Left renal pelvis (tissue), 4 donors: ENCODE measurements around the gene TGM5. TPM values are rescaled to one million over a fixed set of nuclear protein-coding genes. Genes with fewer than 3 reads are reported as not detected.
"Not testable (repeated sequence)": the region's sequence is repeated elsewhere in the genome, so short reads cannot be mapped to it uniquely, and the experiment has no call there.

Experiments
- DNase-seq, 4 donors: peaks; one replicate each; pipeline ENCODE4 v3.0.0-alpha.2; 2013; ENCODE audit warnings: low read depth in 4 of 4, low spot score in 3 of 4
- polyA plus RNA-seq, 4 donors: library from polyadenylated mRNA; unstranded; fragments of 120-200 nt; gene quantifications; one replicate each; pipeline ENCODE4 v1.2.1, GENCODE V29; 2013; ENCODE audit not compliant: insufficient read length in 4 of 4

The TGM5 gene
- polyA plus RNA-seq, 4 donors, result not detected

DNA sequence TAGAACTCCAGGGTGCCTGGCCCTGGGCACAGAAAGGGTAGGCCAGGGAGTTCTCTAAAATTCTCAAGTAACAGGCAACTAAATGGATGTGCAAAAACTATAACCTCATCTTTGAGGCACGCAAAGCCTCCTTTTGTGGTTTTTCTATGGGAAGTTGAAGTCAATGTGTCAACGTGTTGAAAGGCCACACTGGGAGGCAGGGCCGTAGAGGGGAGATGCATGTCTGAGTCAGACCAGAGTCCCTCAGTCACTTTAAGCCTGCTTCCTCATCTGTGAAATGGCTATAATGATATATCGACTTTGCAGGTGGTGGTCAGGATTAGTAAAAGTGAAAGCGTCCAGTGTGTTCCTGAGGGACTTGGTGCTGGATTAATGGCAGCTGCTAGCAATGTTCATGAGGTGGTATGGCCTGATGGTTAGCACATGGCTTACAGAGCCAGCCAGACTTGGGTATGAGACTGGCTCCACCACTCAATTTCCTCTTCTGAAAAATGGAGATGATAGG lies 17.0 kb downstream of the TGM5 start:
- no peak for DNase-seq

DNA sequence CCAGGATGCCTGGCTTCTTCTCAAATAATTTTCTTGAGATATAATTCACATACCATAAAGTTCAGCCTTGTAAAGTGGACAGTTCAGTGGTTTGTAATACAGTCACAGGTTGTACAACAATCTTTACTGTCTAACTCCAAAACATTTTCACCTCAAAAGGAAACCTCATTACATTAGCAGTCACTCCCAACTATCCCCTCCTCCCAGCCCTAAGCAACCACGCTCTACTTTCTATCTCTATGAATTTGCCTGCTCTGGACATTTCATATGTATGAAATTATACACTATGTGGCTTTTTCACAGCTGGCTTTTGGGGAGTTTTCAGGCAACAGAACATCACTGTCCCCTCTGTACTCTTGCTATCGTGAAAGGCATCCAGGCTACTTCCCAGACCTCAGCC lies 17.5 kb downstream of the TGM5 start:
- DNase-seq, result no peak

DNA sequence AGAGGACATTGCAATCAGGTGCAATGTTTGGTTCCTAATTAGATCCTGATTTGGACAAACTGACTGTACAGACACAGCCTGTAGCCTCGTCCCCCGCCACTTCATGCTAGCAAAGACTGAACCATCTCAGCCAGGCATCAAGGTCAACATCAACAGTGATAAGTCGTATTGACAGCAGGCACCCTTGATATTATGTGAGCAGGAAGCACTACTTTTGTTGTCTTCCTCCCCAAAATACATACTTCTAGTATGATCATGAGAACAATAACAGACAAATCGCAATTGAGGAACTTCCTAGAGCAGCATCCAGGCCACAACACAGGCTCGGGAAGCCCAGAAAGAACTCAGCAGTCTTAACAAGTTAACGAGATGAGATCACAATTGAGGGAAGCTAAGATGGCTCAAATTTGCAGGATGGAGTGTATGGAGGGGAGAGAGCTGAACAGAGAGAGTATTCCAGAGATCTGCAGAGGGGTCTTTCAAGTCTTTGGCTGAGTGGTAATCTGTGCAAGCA lies 20.4 kb downstream of the TGM5 start:
- no peak for DNase-seq

GRCh38 chr15:43244092-43244491 lies 22.6 kb downstream of the TGM5 start:
- DNase-seq, result no peak

- no peak for DNase-seq
These were observed 23.6 kb downstream of the TGM5 start for GRCh38 chr15:43243020-43243645.

- DNase-seq, result no peak
These were observed 24.1 kb downstream of the TGM5 start for GRCh38 chr15:43242616-43243015.

DNA sequence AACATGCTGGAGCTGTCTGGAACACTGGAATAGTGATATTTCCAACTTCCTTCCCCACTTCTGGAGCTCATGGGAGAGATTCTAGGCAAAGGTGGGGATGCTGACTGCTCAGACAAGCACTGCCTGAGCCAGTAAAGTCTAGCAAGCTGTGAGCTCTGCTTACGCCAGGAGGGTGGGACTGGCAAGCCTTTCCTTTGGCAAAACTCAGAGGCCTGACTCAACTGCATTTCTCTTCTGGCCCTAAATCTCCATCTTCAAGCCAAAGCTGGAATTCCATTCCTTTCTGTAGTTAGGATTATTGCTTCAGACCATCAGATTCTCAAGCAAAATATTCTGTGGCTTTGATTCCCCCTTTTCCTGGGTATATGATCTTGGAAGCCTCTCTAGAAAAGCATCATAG lies 25.6 kb downstream of the TGM5 start:
- DNase-seq, result no peak

DNA sequence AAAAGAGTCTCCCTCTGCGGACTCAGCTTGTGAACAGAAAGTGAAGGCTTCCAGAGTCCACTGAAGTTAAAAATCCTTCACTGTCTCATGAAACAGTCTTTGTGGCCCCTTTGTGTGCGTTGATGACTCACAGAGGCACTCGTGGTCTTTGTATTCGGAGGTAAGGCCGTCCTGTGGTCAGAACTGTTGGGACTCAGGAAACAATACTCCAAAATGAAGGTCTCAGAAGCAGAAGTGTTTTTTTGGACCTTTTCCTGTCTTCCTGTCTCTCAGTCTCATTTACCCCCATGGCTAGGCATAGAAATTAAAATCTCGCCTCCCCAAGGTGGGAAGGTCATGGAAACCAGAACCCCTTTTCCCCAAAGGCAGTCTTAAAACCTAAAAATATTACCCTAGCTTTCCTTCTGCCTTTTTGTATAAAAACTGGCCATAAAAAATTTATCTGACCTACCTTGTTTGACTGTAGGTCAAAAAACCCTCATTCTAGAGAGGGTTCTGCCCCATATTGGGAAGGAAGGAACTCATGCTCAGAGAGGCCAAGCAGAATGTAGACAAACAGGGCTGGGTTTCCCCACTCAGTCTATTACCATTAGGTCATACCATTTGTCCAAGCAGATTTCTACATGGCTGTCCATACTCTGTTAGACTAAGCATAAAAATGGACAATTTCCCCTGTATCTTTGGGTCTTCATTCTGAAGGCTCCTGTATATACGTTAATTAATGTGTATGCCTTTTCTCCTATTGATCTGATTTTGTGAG lies 26.8 kb downstream of the TGM5 start:
- DNase-seq, result no peak

GRCh38 chr15:43238671-43239131 lies 28.0 kb downstream of the TGM5 start:
- DNase-seq, result no peak

GRCh38 chr15:43237842-43238470 lies 28.8 kb downstream of the TGM5 start:
- DNase-seq, result no peak

DNA sequence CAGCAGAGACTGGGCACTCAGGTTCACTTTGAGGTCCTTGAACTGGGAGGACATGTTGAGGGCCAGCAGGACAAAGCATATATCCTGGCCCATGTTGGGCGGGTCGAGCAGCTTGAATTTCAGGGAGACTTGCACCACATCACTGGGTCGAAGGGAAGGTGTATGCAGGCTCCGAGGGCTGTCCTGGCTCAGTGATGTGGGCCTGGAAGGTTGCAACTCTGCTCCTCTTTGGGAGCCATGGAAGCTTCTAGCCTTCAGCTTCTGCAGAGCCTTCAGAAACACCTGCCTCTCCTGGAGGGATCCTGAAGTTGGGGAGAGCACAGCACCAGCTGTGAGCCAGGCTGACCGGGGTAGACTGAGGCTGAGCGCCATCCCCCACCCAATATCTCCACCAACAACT lies 31.2 kb downstream of the TGM5 start:
- DNase-seq, result no peak

GRCh38 chr15:43232289-43232874 lies 34.3 kb downstream of the TGM5 start:
- DNase-seq, result no peak

GRCh38 chr15:43230640-43231115 lies 36.0 kb downstream of the TGM5 start:
- DNase-seq, result no peak

- DNase-seq, result no peak
These were observed 36.8 kb downstream of the TGM5 start for GRCh38 chr15:43229977-43230376.

GRCh38 chr15:43226436-43227305 lies 40.1 kb downstream of the TGM5 start:
- no peak for DNase-seq

- not testable (repeated sequence) for DNase-seq
These were observed 40.8 kb downstream of the TGM5 start for GRCh38 chr15:43225950-43226255.

GRCh38 chr15:43225201-43225949 lies 41.4 kb downstream of the TGM5 start:
- peak; percentile 12 to 41 (median 22) for DNase-seq

GRCh38 chr15:43221422-43221821 lies 45.3 kb downstream of the TGM5 start:
- DNase-seq, result no peak

DNA sequence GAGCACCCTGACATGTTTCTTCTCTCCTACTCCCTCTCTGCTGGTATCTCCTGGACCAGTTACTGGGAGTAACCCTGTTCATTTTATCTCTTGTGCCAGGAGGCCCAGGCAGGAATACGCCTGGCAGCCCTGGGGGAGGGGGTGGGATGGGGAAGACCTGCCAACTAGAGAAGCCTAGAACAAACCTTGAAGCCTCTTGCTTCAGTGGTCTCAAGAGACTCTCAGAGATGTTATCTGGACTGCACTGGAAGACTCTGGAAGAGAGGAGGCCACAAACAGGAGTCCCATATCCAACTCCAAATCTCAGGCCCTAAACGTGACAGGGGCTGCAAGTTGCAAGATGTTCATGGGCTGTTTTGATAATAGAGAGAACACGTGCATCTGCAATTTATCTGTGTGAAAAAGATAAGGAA lies 45.7 kb downstream of the TGM5 start, which contains the start of gene EPB42:
TSS of gene EPB42 (minus strand) at position 28 of the 413 bp plus-strand sequence. CDS start 193 bp downstream, outside the sequence.
- DNase-seq, result no peak
